SU-DHL-6 (cell line): Measurements from ENCODE around the gene TYRO3.

ENCODE experiments used
- EZH2phosphoT487 ChIP-seq: fragments of 200-600 bp; sonication (generic), shearing (Covaris generic); conservative IDR thresholded peaks from 2 replicates; pipeline ENCODE4 v1.6.1; 2018; ENCODE audit warnings: mild to moderate bottlenecking, antibody characterized with exemption, low read length, moderate library complexity, mixed read lengths
- TF ChIP-seq, protein P1 (sequence below): fragments of 200-600 bp; sonication (generic); IDR thresholded peaks from one replicate; pipeline ENCODE4 v1.5.1; 2017; ENCODE audit warnings: antibody characterized with exemption, mild to moderate bottlenecking, low read length, moderate library complexity; ENCODE audit not compliant: insufficient read depth, poor library complexity, severe bottlenecking

DNA sequence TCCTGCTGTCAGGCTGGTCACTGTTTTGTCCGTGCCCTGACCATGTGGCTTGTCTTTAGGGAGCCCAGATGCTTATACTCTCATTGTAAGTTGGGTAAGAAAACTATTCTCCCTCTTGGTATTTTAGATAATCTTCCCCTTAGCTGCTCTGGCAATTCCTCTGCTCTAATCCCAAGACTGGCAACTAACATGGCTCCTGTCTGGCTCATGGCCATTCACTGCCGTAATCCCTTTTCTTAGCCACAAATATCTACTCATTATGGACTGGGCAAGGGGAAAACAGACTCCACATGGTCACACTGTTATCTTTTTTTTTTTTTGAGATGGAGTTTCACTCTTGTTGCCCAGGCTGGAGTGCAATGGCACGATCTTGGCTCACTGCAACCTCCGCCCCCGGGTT, 38.8 kb downstream of the TYRO3 start:
- TF ChIP-seq, protein P1, sequence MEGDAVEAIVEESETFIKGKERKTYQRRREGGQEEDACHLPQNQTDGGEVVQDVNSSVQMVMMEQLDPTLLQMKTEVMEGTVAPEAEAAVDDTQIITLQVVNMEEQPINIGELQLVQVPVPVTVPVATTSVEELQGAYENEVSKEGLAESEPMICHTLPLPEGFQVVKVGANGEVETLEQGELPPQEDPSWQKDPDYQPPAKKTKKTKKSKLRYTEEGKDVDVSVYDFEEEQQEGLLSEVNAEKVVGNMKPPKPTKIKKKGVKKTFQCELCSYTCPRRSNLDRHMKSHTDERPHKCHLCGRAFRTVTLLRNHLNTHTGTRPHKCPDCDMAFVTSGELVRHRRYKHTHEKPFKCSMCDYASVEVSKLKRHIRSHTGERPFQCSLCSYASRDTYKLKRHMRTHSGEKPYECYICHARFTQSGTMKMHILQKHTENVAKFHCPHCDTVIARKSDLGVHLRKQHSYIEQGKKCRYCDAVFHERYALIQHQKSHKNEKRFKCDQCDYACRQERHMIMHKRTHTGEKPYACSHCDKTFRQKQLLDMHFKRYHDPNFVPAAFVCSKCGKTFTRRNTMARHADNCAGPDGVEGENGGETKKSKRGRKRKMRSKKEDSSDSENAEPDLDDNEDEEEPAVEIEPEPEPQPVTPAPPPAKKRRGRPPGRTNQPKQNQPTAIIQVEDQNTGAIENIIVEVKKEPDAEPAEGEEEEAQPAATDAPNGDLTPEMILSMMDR = no peak
- no peak for TF ChIP-seq EZH2phosphoT487
